Stimulated activated CD4-positive, alpha-beta T cell treated with anti-CD3 and anti-CD28 coated beads, TNF-alpha, amount 100 ng/mL, for 24 hours (primary cell): ENCODE data around the gene HHAT.

Experiments
- DNase-seq, 3 experiments: peaks; one replicate each; pipeline ENCODE4 v3.0.0-alpha.2; 2020; ENCODE audit warnings: low read depth in 3 of 3

The HHAT gene

DNA sequence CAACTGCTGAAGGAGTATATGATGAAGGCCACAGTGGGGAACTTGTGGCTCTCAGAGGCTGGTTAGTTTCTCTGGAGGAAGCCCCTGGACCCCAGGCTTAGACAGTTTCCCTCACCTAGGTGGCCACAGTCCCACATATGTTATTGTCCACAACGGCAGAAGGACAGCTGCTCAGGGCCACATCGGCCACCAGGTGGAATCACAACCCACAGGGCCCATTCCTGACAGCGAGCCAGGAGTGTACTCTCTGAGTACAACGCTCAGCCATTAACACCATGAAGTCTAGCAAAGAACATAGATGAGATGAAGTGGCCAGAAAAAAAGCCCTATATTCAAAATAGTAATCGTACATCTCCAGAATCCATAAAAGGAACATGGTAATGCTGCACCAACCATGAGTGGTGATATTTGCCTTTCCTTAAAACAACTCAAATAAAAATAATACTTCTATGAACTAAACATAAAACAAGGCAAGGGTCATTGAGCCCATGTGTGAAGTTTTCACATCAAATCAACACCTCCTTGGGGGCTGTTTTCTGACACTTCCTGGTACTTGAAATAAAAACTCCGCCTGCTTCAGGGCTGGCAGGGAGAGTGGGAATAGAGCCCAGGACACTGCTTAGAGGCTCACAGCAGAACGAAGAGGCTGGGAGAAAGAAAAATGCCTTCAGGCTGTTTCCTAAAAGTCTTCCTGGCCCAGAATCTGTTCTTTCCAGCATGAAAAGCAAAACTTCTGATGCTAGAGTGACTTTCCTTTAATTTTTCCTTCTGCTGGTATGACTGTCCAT is 383.3 kb downstream of the HHAT start:
- DNase-seq, result no peak

DNA sequence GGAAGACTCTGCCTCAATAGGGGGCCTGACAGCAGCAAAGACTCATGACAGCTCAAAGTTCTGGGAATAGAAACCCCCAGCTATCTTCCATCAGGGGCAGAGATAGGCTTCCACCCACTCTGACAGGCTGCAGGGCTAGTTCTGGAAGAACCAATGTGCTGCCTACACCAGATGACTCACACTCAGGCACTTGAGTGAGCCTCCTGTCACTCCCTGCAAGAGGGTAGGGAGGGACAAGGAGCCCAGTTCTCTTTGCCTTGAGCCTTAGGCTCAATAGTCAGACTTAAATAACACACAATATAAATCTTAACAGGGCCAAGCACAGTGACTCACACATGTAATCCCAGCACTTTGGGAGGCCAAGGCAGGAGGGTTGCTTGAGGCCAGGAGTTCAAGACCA is 386.4 kb downstream of the HHAT start:
- no peak for DNase-seq

DNA sequence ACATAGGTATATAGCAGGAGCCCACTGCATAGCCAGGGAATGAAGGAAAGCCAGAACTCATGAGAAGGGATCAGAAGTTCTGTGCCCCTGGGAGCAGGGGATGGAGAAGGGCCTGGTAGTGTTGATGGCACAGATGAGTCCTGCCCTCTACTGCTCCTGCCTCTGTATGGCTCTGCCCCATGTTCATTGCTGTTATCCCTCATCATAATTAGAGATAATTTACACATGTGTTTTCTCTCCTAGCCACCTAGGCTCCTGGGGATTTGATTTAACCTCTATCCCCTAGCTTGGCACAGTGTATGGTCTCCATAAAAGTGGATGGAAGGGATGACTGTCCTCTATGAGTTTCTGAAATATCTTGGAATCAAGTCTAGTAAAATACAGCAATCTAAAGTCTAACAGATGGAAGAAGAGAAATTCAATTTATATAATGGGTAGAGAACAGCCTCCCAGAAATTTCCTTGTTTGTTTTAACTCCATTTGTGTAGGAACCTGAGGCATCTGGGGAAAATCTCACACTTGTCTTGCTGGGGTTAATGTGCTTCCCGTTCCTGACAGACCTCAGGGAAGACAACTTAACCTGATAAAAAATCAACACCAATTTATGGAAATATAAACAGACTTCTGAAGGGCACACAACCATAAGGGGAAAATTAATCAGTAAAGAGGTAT is 393.8 kb downstream of the HHAT start:
- no peak for DNase-seq

DNA sequence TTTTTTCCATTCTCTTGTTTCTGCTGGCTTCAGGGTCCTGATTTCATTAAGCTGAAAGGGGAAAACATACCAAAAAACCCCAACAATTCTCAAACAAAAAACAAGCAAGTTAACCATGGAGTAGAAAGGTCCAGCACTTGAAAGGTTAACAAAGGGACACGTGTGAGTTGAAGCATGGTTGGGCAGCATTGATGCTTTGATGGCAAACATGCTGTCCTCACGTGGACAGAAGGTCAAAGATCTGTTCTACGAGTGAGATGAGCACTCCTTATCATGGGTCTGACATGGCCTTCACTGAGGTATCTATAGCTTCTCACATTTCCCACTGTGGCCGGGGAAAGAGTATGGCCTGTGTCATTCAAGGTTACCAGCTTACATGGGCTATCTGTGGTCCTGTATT is 394.9 kb downstream of the HHAT start:
- DNase-seq, result no peak

DNA sequence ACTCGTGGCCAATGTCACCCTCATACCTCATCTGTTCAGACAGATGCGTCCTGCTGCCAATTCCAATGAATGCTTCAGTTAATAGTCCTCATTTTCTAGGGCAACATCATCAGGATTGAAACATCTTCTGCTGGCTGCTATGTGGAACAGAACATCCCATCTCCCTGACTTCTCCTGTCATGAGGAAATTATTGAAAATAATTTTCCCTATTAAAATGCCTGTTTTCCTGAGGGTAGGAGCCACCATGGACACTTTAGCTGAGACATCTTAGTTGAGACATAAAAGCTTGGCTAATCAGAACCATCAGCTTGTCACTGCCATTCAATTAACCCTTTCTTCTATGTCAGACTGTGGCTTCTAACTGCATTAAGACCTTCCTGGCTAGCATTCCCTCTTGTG is 396.1 kb downstream of the HHAT start:
- DNase-seq, result no peak
